Skeletal muscle tissue (tissue), 4 donors: ENCODE data around the gene IMMT. TPM values are rescaled to one million over a fixed set of nuclear protein-coding genes. Genes with fewer than 3 reads are reported as not detected.

Experiments used
- H3K27ac ChIP-seq: one replicate; pipeline ENCODE4 v1.7.0; 2013; ENCODE audit warnings: mild to moderate bottlenecking, low read depth, low read length, inconsistent platforms
- H3K27me3 ChIP-seq, 3 donors: one replicate each; pipeline ENCODE4 v1.7.0; 2013; ENCODE audit warnings: low read length in 3 of 3; ENCODE audit not compliant: control insufficient read depth in 3 of 3, insufficient read depth in 3 of 3
- H3K36me3 ChIP-seq, 3 donors: one replicate each; pipeline ENCODE4 v1.7.0; 2013; ENCODE audit warnings: low read length in 3 of 3; ENCODE audit not compliant: control insufficient read depth in 3 of 3, insufficient read depth in 3 of 3
- H3K4me1 ChIP-seq, 3 donors: one replicate each; pipeline ENCODE4 v1.7.0; 2013; ENCODE audit warnings: low read length in 3 of 3, mild to moderate bottlenecking in 3 of 3; ENCODE audit not compliant: control insufficient read depth in 3 of 3, insufficient read depth in 3 of 3
- H3K4me3 ChIP-seq, 3 donors: one replicate each; pipeline ENCODE4 v1.7.0; 2013; ENCODE audit warnings: low read length in 3 of 3
- H3K9ac ChIP-seq, 3 donors: one replicate each; pipeline ENCODE4 v1.7.0; 2013; ENCODE audit warnings: low read length in 3 of 3, mild to moderate bottlenecking in 3 of 3, moderate library complexity in 2 of 3, low read depth in 1 of 3
- H3K9me3 ChIP-seq, 3 donors: one replicate each; pipeline ENCODE4 v1.7.0; 2013; ENCODE audit warnings: low read length in 3 of 3; ENCODE audit not compliant: control insufficient read depth in 3 of 3
- total RNA-seq: library from RNA; depleted of rRNA; stranded (reverse); fragments of >200 nt; gene quantifications from one replicate; pipeline ENCODE4 v1.2.3, GENCODE V29; 2014
- donor health status: Osteomylitis.

Gene IMMT
- total RNA-seq, 1 donor from 2014 or later, result 43.8 TPM

- Histone ChIP-seq H3K4me3 (peak overlapping the region in 2 of 3 donors; percentile 7 to 30), H3K36me3 (peaks cover 7 to 22% (median 22%) of the 10 kb centered on the region in 3 donors), H3K27ac (no peak overlapping the region), H3K9ac (peak overlapping the region in 1 of 3 donors; percentile 10), H3K4me1 (peaks cover 5 to 9% (median 6%) of the 10 kb centered on the region in 3 donors), H3K27me3 (no peaks in the 10 kb centered on the region), H3K9me3 (no peaks in the 10 kb centered on the region)
Observed at GRCh38 chr2:86216575-86217555, 21.6 kb upstream of the IMMT start.

GRCh38 chr2:86214503-86214832, 19.2 kb upstream of the IMMT start:
- Histone ChIP-seq H3K27me3 (no peaks in the 10 kb centered on the region), H3K36me3 (peaks cover 25 to 43% (median 42%) of the 10 kb centered on the region in 3 donors), H3K9me3 (no peaks in the 10 kb centered on the region), H3K9ac (no peak overlapping the region), H3K4me3 (no peak overlapping the region), H3K27ac (no peak overlapping the region), H3K4me1 (no peaks in the 10 kb centered on the region)

GRCh38 chr2:86213699-86214502, 18.6 kb upstream of the IMMT start:
- Histone ChIP-seq H3K27me3 (no peaks in the 10 kb centered on the region), H3K27ac (no peak overlapping the region), H3K9me3 (no peaks in the 10 kb centered on the region), H3K36me3 (peaks cover 26 to 48% (median 48%) of the 10 kb centered on the region in 3 donors), H3K9ac (no peak overlapping the region), H3K4me3 (no peak overlapping the region), H3K4me1 (no peaks in the 10 kb centered on the region)

- no peak overlapping the region for H3K9ac ChIP-seq
- no peak overlapping the region for H3K4me3 ChIP-seq
- no peak overlapping the region for H3K27ac ChIP-seq
- no peaks in the 10 kb centered on the region for H3K4me1 ChIP-seq
- H3K9me3 ChIP-seq, result no peaks in the 10 kb centered on the region
- peaks cover 29 to 57% (median 55%) of the 10 kb centered on the region in 3 donors for H3K36me3 ChIP-seq
- H3K27me3 ChIP-seq, result no peaks in the 10 kb centered on the region
Observed at GRCh38 chr2:86213056-86213455, 17.8 kb upstream of the IMMT start.

GRCh38 chr2:86211796-86212188, 16.5 kb upstream of the IMMT start:
- H3K27me3 ChIP-seq, result no peaks in the 10 kb centered on the region
- H3K36me3 ChIP-seq, result peaks cover 36 to 68% (median 67%) of the 10 kb centered on the region in 3 donors
- no peak overlapping the region for H3K27ac ChIP-seq

GRCh38 chr2:86211033-86211795, 16.0 kb upstream of the IMMT start:
- no peak overlapping the region for H3K9ac ChIP-seq
- H3K4me1 ChIP-seq, result no peaks in the 10 kb centered on the region
- H3K27me3 ChIP-seq, result no peaks in the 10 kb centered on the region
- no peak overlapping the region for H3K4me3 ChIP-seq
- peaks cover 41 to 74% (median 73%) of the 10 kb centered on the region in 3 donors for H3K36me3 ChIP-seq
- H3K9me3 ChIP-seq, result no peaks in the 10 kb centered on the region
- H3K27ac ChIP-seq, result no peak overlapping the region

More at GRCh38 chr2:86211796-86212188, 16.5 kb upstream of the IMMT start:
- Histone ChIP-seq H3K4me1 (no peaks in the 10 kb centered on the region), H3K9me3 (no peaks in the 10 kb centered on the region), H3K4me3 (no peak overlapping the region), H3K9ac (no peak overlapping the region)

GRCh38 chr2:86204458-86204857, 9.2 kb upstream of the IMMT start:
- H3K9me3 ChIP-seq, result no peaks in the 10 kb centered on the region
- peaks cover 8 to 25% (median 24%) of the 10 kb centered on the region in 3 donors for H3K4me1 ChIP-seq
- H3K4me3 ChIP-seq, result no peak overlapping the region

GRCh38 chr2:86203614-86204013, 8.4 kb upstream of the IMMT start:
- peaks cover 15 to 28% (median 23%) of the 10 kb centered on the region in 3 donors for H3K36me3 ChIP-seq
- H3K9ac ChIP-seq, result no peak overlapping the region
- no peak overlapping the region for H3K4me3 ChIP-seq
- H3K4me1 ChIP-seq, result peaks cover 8 to 27% (median 24%) of the 10 kb centered on the region in 3 donors
- H3K9me3 ChIP-seq, result no peaks in the 10 kb centered on the region
- no peak overlapping the region for H3K27ac ChIP-seq
- H3K27me3 ChIP-seq, result no peaks in the 10 kb centered on the region

More at GRCh38 chr2:86204458-86204857, 9.2 kb upstream of the IMMT start:
- Histone ChIP-seq H3K27ac (no peak overlapping the region), H3K27me3 (no peaks in the 10 kb centered on the region), H3K36me3 (peaks cover 16 to 36% (median 31%) of the 10 kb centered on the region in 3 donors), H3K9ac (no peak overlapping the region)

- H3K9me3 ChIP-seq, result no peaks in the 10 kb centered on the region
- peak overlapping the region in 1 of 3 donors; percentile 8 for H3K9ac ChIP-seq
- no peaks in the 10 kb centered on the region for H3K27me3 ChIP-seq
- H3K27ac ChIP-seq, result peak overlapping the region; percentile 55
- peaks cover 12 to 20% (median 15%) of the 10 kb centered on the region in 3 donors for H3K36me3 ChIP-seq
- no peak overlapping the region for H3K4me3 ChIP-seq
- peaks cover 8 to 27% (median 24%) of the 10 kb centered on the region in 3 donors for H3K4me1 ChIP-seq
Observed at GRCh38 chr2:86202702-86203101, 7.4 kb upstream of the IMMT start.
